Neural progenitor cell (in vitro differentiated cells): ENCODE results near the gene DENND2D. TPM values are rescaled to one million over a fixed set of nuclear protein-coding genes. Genes with fewer than 3 reads are reported as not detected.

ENCODE experiments used
- DNase-seq: peaks from one replicate; pipeline ENCODE4 v3.0.0-alpha.2; 2016; ENCODE audit warnings: low spot score
- H2AFZ ChIP-seq: fragments of 200-600 bp; sonication (generic); replicated peaks from 2 replicates; pipeline ENCODE4 v1.6.1; 2016; ENCODE audit warnings: antibody characterized with exemption
- H3F3A ChIP-seq: fragments of 200-600 bp; sonication (generic); 2 replicates; pipeline ENCODE4 v1.6.1; 2016; ENCODE audit warnings: antibody characterized with exemption, low read depth
- H3K27ac ChIP-seq: fragments of 200-600 bp; sonication (generic); 2 replicates; pipeline ENCODE4 v1.5.1; 2016; ENCODE audit warnings: mild to moderate bottlenecking
- H3K27me3 ChIP-seq: fragments of 200-600 bp; sonication (generic); 2 replicates; pipeline ENCODE4 v1.6.1; 2016; ENCODE audit warnings: mild to moderate bottlenecking, moderate library complexity
- H3K36me3 ChIP-seq: fragments of 200-600 bp; sonication (generic); 2 replicates; pipeline ENCODE4 v1.5.1; 2016
- H3K4me1 ChIP-seq: fragments of 200-600 bp; sonication (generic); 2 replicates; pipeline ENCODE4 v1.6.1; 2016; ENCODE audit warnings: mixed run types
- H3K4me2 ChIP-seq: fragments of 200-600 bp; sonication (generic); 2 replicates; pipeline ENCODE4 v1.6.1; 2016
- H3K4me3 ChIP-seq: fragments of 200-600 bp; sonication (generic); 2 replicates; pipeline ENCODE4 v1.5.1; 2016
- H3K79me2 ChIP-seq: fragments of 200-600 bp; sonication (generic); 2 replicates; pipeline ENCODE4 v1.6.1; 2016; ENCODE audit warnings: low read depth
- H3K9ac ChIP-seq: fragments of 200-600 bp; sonication (generic); 2 replicates; pipeline ENCODE4 v1.6.1; 2016
- H3K9me3 ChIP-seq: fragments of 200-600 bp; sonication (generic); 2 replicates; pipeline ENCODE4 v1.5.1; 2016; ENCODE audit warnings: low read depth
- H4K20me1 ChIP-seq: fragments of 200-600 bp; sonication (generic); 2 replicates; pipeline ENCODE4 v1.6.1; 2016; ENCODE audit warnings: low read depth
- H3K27ac Mint-ChIP-seq: 3 replicates; pipeline ENCODE4 v1.8.0; 2021; ENCODE audit warnings: mixed read lengths
- H3K27me3 Mint-ChIP-seq: 2 replicates; pipeline ENCODE4 v1.8.0; 2022; ENCODE audit warnings: low read depth, mild to moderate bottlenecking, inconsistent platforms, moderate library complexity, mixed read lengths; ENCODE audit not compliant: insufficient read depth
- H3K36me3 Mint-ChIP-seq: 3 replicates; pipeline ENCODE4 v1.8.0; 2021; ENCODE audit warnings: mixed read lengths
- H3K4me1 Mint-ChIP-seq: 3 replicates; pipeline ENCODE4 v1.8.0; 2021; ENCODE audit warnings: mixed read lengths
- H3K4me3 Mint-ChIP-seq: 3 replicates; pipeline ENCODE4 v1.8.0; 2021; ENCODE audit warnings: mild to moderate bottlenecking, moderate library complexity, mixed read lengths
- H3K9me3 Mint-ChIP-seq: 3 replicates; pipeline ENCODE4 v1.8.0; 2020; ENCODE audit warnings: mixed read lengths
- EZH2 ChIP-seq: fragments of 200-600 bp; sonication (generic); IDR thresholded peaks from 2 replicates; pipeline ENCODE4 v1.6.1; 2017; ENCODE audit warnings: antibody characterized with exemption, mild to moderate bottlenecking, moderate library complexity
- EZH2phosphoT487 ChIP-seq: fragments of 200-600 bp; sonication (generic); IDR thresholded peaks from 2 replicates; pipeline ENCODE4 v1.6.1; 2017; ENCODE audit warnings: antibody characterized with exemption
- small RNA-seq: library from RNA; depleted of rRNA; stranded (forward); fragments of <200 nt; gene quantifications from one replicate; pipeline ENCODE3, GENCODE V24; 2015
- total RNA-seq: library from RNA; depleted of rRNA; stranded (reverse); fragments of >200 nt; gene quantifications from 2 replicates; pipeline ENCODE4 v1.2.3, GENCODE V29; 2015; ENCODE audit warnings: low replicate concordance
- TF ChIP-seq, protein P1 (sequence below): fragments of 200-600 bp; sonication (generic); IDR thresholded peaks from 2 replicates; pipeline ENCODE4 v1.5.1; 2017; ENCODE audit warnings: antibody characterized with exemption, mild to moderate bottlenecking

The DENND2D gene
- total RNA-seq, 1 donor from 2014 or later, result not detected

GRCh38 chr1:111140680-111140967 is 59.8 kb downstream of the DENND2D start:
- Histone ChIP-seq H3K4me2 (peak overlapping the region; percentile 76), H3K9me3 (no peaks in the 10 kb centered on the region), H3K27me3 (no peaks in the 10 kb centered on the region), H3K9ac (peak overlapping the region; percentile 51), H3K4me1 (peaks cover 27% of the 10 kb centered on the region), H3K79me2 (peaks cover 70% of the 10 kb centered on the region), H4K20me1 (peaks cover 30% of the 10 kb centered on the region), H3K4me3 (peak overlapping the region; percentile 75), H3F3A (peaks cover 14% of the 10 kb centered on the region), H2AFZ (peak overlapping the region; percentile 86), H3K27ac (peak overlapping the region; percentile 36), H3K36me3 (peaks cover 6% of the 10 kb centered on the region)
- H3K36me3 Mint-ChIP-seq, result peaks cover 2% of the 10 kb centered on the region
- no peak overlapping the region for H3K27ac Mint-ChIP-seq
- H3K4me3 Mint-ChIP-seq, result peak overlapping the region; percentile 100
- no peaks in the 10 kb centered on the region for H3K9me3 Mint-ChIP-seq
- TF ChIP-seq EZH2 (no peak), EZH2phosphoT487 (no peak)
- TF ChIP-seq, protein P1, sequence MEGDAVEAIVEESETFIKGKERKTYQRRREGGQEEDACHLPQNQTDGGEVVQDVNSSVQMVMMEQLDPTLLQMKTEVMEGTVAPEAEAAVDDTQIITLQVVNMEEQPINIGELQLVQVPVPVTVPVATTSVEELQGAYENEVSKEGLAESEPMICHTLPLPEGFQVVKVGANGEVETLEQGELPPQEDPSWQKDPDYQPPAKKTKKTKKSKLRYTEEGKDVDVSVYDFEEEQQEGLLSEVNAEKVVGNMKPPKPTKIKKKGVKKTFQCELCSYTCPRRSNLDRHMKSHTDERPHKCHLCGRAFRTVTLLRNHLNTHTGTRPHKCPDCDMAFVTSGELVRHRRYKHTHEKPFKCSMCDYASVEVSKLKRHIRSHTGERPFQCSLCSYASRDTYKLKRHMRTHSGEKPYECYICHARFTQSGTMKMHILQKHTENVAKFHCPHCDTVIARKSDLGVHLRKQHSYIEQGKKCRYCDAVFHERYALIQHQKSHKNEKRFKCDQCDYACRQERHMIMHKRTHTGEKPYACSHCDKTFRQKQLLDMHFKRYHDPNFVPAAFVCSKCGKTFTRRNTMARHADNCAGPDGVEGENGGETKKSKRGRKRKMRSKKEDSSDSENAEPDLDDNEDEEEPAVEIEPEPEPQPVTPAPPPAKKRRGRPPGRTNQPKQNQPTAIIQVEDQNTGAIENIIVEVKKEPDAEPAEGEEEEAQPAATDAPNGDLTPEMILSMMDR, result no peak
- H3K27me3 Mint-ChIP-seq, result no peaks in the 10 kb centered on the region
- peak; percentile 78 for DNase-seq
- peaks cover 19% of the 10 kb centered on the region for H3K4me1 Mint-ChIP-seq

- H3K79me2 ChIP-seq, result peaks cover 65% of the 10 kb centered on the region
- TF ChIP-seq, protein P1, result no peak
- TF ChIP-seq EZH2 (no peak), EZH2phosphoT487 (no peak)
- peak within 1 kb of the TSS; percentile 88 for H2AFZ ChIP-seq
- peak within 1 kb of the TSS; percentile 75 for H3K4me3 ChIP-seq
- no peaks in the 10 kb centered on the region for H3K9me3 ChIP-seq
- DNase-seq, result peak; percentile 99
- H3K27me3 Mint-ChIP-seq, result no peaks in the 10 kb centered on the region
- H3K4me1 ChIP-seq, result peaks cover 27% of the 10 kb centered on the region
- no peaks in the 10 kb centered on the region for H3K9me3 Mint-ChIP-seq
- H3K36me3 ChIP-seq, result peaks cover 6% of the 10 kb centered on the region
- peak within 1 kb of the TSS; percentile 51 for H3K9ac ChIP-seq
- peaks cover 25% of the 10 kb centered on the region for H4K20me1 ChIP-seq
- H3K27ac ChIP-seq, result peak within 1 kb of the TSS; percentile 91
- no peaks in the 10 kb centered on the region for H3K27me3 ChIP-seq
- H3F3A ChIP-seq, result peaks cover 14% of the 10 kb centered on the region
- H3K36me3 Mint-ChIP-seq, result peaks cover 4% of the 10 kb centered on the region
- H3K4me1 Mint-ChIP-seq, result peaks cover 19% of the 10 kb centered on the region
- peak within 1 kb of the TSS; percentile 90 for H3K4me2 ChIP-seq
- H3K27ac Mint-ChIP-seq, result peak within 1 kb of the TSS; percentile 99
- H3K4me3 Mint-ChIP-seq, result peak within 1 kb of the TSS; percentile 100
These were observed 60.3 kb downstream of the DENND2D start, which contains the start of the genes CEPT1 and DRAM2 for GRCh38 chr1:111139956-111140679. Gene CEPT1 (plus strand): TSS chr1:111140223. CDS start chr1:111147715, 7,492 bp downstream. Gene DRAM2 (minus strand): TSS chr1:111140093. CDS start chr1:111131554, 8,539 bp downstream.

DNA sequence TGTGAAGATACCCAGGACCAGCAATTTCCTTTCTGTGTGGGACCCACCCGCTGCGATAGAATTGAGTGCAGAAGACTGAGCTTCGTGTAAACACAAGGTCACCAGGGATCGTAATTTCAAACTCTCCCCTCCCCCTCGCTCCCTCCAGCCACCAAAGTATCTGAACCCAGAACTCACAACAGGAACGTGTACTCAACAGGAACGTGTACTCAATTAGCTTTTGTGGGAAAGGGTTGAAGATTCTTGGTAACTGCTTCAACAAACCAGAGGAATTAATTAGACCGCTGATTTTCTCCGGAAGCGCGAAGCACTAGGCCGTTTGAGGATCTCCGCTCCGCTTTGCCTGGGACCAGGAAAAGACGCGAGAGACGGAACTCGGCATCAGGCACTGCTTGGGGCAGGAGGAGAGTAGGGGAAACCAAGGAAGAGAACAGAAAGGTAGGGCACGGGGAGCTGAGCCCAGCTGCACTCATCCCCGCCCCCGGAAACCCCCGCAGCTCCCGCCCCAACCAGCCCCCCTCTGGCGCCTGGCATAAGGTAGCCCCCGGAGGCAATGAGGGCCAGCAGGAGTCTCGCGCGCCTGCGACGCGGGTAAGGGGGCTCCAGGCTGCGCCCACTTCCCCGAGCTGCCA is 61.0 kb downstream of the DENND2D start:
- H3K9me3 ChIP-seq, result no peaks in the 10 kb centered on the region
- H3F3A ChIP-seq, result peaks cover 14% of the 10 kb centered on the region
- TF ChIP-seq EZH2 (no peak), EZH2phosphoT487 (no peak)
- TF ChIP-seq, protein P1, result no peak
- no peaks in the 10 kb centered on the region for H3K27me3 Mint-ChIP-seq
- H3K9me3 Mint-ChIP-seq, result no peaks in the 10 kb centered on the region
- peak overlapping the region; percentile 90 for H3K4me2 ChIP-seq
- peaks cover 19% of the 10 kb centered on the region for H3K4me1 Mint-ChIP-seq
- peak overlapping the region; percentile 91 for H3K27ac ChIP-seq
- H3K4me1 ChIP-seq, result peaks cover 27% of the 10 kb centered on the region
- H3K27ac Mint-ChIP-seq, result peak overlapping the region; percentile 99
- H3K36me3 Mint-ChIP-seq, result peaks cover 4% of the 10 kb centered on the region
- H3K27me3 ChIP-seq, result no peaks in the 10 kb centered on the region
- peak overlapping the region; percentile 100 for H3K4me3 Mint-ChIP-seq
- H3K79me2 ChIP-seq, result peaks cover 58% of the 10 kb centered on the region
- H3K4me3 ChIP-seq, result peak overlapping the region; percentile 75
- peaks cover 25% of the 10 kb centered on the region for H4K20me1 ChIP-seq
- H3K9ac ChIP-seq, result peak overlapping the region; percentile 44
- peak overlapping the region; percentile 88 for H2AFZ ChIP-seq
- DNase-seq, result peak; percentile 81
- peaks cover 6% of the 10 kb centered on the region for H3K36me3 ChIP-seq

Small RNA genes within 50 kb of the gene (small RNA-seq; reads per million reads assigned to genes)
- gene AL355816.1, result not detected

Other genes with a start within 250 kb of the DENND2D start
- gene LRIF1, start 236.7 kb downstream of the DENND2D start, total RNA-seq, result 17.2 and 28.4 TPM in 2 replicates
- 85.9 and 145 TPM in 2 replicates for gene DRAM2, start 60.6 kb downstream of the DENND2D start, total RNA-seq
- gene CEPT1, start 60.4 kb downstream of the DENND2D start, total RNA-seq, result 34.6 and 58.9 TPM in 2 replicates
- gene CHI3L2, start 27.1 kb upstream of the DENND2D start, total RNA-seq, result not detected in 2 replicates
- not detected in 2 replicates for gene CHIA, start 90.2 kb upstream of the DENND2D start, total RNA-seq
- 1.8 and 2.1 TPM in 2 replicates for gene OVGP1, start 227.1 kb upstream of the DENND2D start, total RNA-seq
- 55.8 and 73.3 TPM in 2 replicates for gene WDR77, start 248.6 kb upstream of the DENND2D start, total RNA-seq
- gene ATP5PB, start 248.8 kb upstream of the DENND2D start, total RNA-seq, result 273 and 467 TPM in 2 replicates